SU-DHL-6 (cell line): ENCODE results near the gene HIKESHI.

ENCODE experiments used
- H2AFZ ChIP-seq: fragments of 200-600 bp; sonication (generic); 2 replicates; pipeline ENCODE4 v1.6.1; 2014; ENCODE audit warnings: low read depth, mild to moderate bottlenecking, moderate library complexity, mixed read lengths, antibody characterized with exemption, low read length; ENCODE audit not compliant: severe bottlenecking
- H3F3A ChIP-seq: fragments of 200-600 bp; shearing (Covaris generic); 2 replicates; pipeline ENCODE4 v1.6.0; 2016; ENCODE audit warnings: antibody characterized with exemption, mild to moderate bottlenecking; ENCODE audit not compliant: insufficient read depth
- H3K27ac ChIP-seq: fragments of 200-600 bp; sonication (generic); 2 replicates; pipeline ENCODE4 v1.5.1; 2016; ENCODE audit warnings: low read depth, mild to moderate bottlenecking, low read length, moderate library complexity, mixed read lengths
- H3K27me3 ChIP-seq: fragments of 200-600 bp; sonication (generic), shearing (Covaris generic); 2 replicates; pipeline ENCODE4 v1.6.0; 2014; ENCODE audit warnings: mild to moderate bottlenecking, low read length
- H3K36me3 ChIP-seq: fragments of 200-600 bp; sonication (generic); 2 replicates; pipeline ENCODE4 v1.6.1; 2014; ENCODE audit warnings: mild to moderate bottlenecking, low read length, mixed read lengths
- H3K4me2 ChIP-seq: fragments of 300-600, 200-600 bp; shearing (Covaris generic), sonication (generic); 2 replicates; pipeline ENCODE4 v1.6.0; 2014; ENCODE audit warnings: low read length, low read depth, mild to moderate bottlenecking; ENCODE audit not compliant: poor library complexity, severe bottlenecking
- H3K4me3 ChIP-seq: fragments of 200-600 bp; sonication (generic); 2 replicates; pipeline ENCODE4 v1.5.1; 2014; ENCODE audit warnings: antibody characterized with exemption, low read length, mild to moderate bottlenecking, mixed read lengths; ENCODE audit not compliant: insufficient read depth, poor library complexity, severe bottlenecking
- H3K79me2 ChIP-seq: fragments of 200-600 bp; sonication (generic); 2 replicates; pipeline ENCODE4 v1.6.1; 2014; ENCODE audit warnings: mild to moderate bottlenecking, low read length, moderate library complexity; ENCODE audit not compliant: insufficient read depth
- H3K9ac ChIP-seq: fragments of 200-600 bp; sonication (generic); 2 replicates; pipeline ENCODE4 v1.7.0; 2014; ENCODE audit warnings: mild to moderate bottlenecking, low read length
- H3K9me2 ChIP-seq: fragments of 200-600 bp; sonication (generic); replicated peaks from 2 replicates; pipeline ENCODE4 v1.6.1; 2014; ENCODE audit warnings: low read length; ENCODE audit not compliant: insufficient read depth
- H3K9me3 ChIP-seq: fragments of 200-600 bp; sonication (generic); 2 replicates; pipeline ENCODE4 v1.6.1; 2014; ENCODE audit warnings: low read length, mixed read lengths; ENCODE audit not compliant: insufficient read depth
- H4K20me1 ChIP-seq: fragments of 200-600 bp; sonication (generic); 2 replicates; pipeline ENCODE4 v1.6.1; 2014; ENCODE audit warnings: low read depth, mild to moderate bottlenecking, antibody characterized with exemption, low read length, moderate library complexity, mixed read lengths
- EZH2phosphoT487 ChIP-seq: fragments of 200-600 bp; sonication (generic), shearing (Covaris generic); conservative IDR thresholded peaks from 2 replicates; pipeline ENCODE4 v1.6.1; 2018; ENCODE audit warnings: mild to moderate bottlenecking, antibody characterized with exemption, low read length, moderate library complexity, mixed read lengths
- TF ChIP-seq, protein P1 (sequence below): fragments of 200-600 bp; sonication (generic); IDR thresholded peaks from one replicate; pipeline ENCODE4 v1.5.1; 2017; ENCODE audit warnings: antibody characterized with exemption, mild to moderate bottlenecking, low read length, moderate library complexity; ENCODE audit not compliant: insufficient read depth, poor library complexity, severe bottlenecking

The HIKESHI gene

GRCh38 chr11:86292912-86293616 lies 9.0 kb upstream of the HIKESHI start:
- TF ChIP-seq, protein P1, sequence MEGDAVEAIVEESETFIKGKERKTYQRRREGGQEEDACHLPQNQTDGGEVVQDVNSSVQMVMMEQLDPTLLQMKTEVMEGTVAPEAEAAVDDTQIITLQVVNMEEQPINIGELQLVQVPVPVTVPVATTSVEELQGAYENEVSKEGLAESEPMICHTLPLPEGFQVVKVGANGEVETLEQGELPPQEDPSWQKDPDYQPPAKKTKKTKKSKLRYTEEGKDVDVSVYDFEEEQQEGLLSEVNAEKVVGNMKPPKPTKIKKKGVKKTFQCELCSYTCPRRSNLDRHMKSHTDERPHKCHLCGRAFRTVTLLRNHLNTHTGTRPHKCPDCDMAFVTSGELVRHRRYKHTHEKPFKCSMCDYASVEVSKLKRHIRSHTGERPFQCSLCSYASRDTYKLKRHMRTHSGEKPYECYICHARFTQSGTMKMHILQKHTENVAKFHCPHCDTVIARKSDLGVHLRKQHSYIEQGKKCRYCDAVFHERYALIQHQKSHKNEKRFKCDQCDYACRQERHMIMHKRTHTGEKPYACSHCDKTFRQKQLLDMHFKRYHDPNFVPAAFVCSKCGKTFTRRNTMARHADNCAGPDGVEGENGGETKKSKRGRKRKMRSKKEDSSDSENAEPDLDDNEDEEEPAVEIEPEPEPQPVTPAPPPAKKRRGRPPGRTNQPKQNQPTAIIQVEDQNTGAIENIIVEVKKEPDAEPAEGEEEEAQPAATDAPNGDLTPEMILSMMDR, result no peak
- H2AFZ ChIP-seq, result no peak overlapping the region
- no peaks in the 10 kb centered on the region for H3K79me2 ChIP-seq
- no peaks in the 10 kb centered on the region for H3K27me3 ChIP-seq
- H3K27ac ChIP-seq, result no peak overlapping the region
- H4K20me1 ChIP-seq, result no peaks in the 10 kb centered on the region
- H3K9ac ChIP-seq, result no peak overlapping the region
- no peaks in the 10 kb centered on the region for H3K9me3 ChIP-seq
- H3F3A ChIP-seq, result peaks cover 4% of the 10 kb centered on the region; the same call in 1 of the 2 replicates
- no peak overlapping the region for H3K4me3 ChIP-seq
- no peaks in the 10 kb centered on the region for H3K36me3 ChIP-seq
- H3K4me2 ChIP-seq, result no peak overlapping the region
- no peaks in the 10 kb centered on the region for H3K9me2 ChIP-seq

GRCh38 chr11:86294026-86294425 lies 8.0 kb upstream of the HIKESHI start:
- TF ChIP-seq, protein P1, result no peak
- no peak for TF ChIP-seq EZH2phosphoT487
- no peak overlapping the region for H3K9ac ChIP-seq
- H3K9me2 ChIP-seq, result no peaks in the 10 kb centered on the region
- H4K20me1 ChIP-seq, result no peaks in the 10 kb centered on the region
- H3F3A ChIP-seq, result 0 out of 2 replicates have a peak, but pooled peaks cover 4% of the 10 kb centered on the region
- no peaks in the 10 kb centered on the region for H3K27me3 ChIP-seq
- H3K9me3 ChIP-seq, result no peaks in the 10 kb centered on the region
- H3K27ac ChIP-seq, result no peak overlapping the region
- no peak overlapping the region for H3K4me3 ChIP-seq
- H3K79me2 ChIP-seq, result no peaks in the 10 kb centered on the region
- no peak overlapping the region for H2AFZ ChIP-seq
- H3K4me2 ChIP-seq, result no peak overlapping the region
- no peaks in the 10 kb centered on the region for H3K36me3 ChIP-seq

DNA sequence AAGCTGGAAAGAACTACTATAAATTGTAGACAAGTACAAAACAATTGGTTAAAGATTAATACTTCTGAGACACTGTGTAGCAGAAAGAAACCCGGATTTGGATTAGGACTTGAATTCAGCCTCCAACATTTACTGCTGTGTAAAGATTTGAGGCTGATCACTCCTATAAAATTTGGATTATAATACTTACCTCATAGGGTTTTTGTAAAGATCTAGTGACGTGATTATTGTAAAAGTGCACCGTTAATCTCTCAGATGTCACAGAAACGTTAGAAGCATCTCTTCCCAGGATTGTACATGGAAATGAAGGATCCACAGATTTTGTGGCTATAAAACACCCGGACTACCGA lies 323 bp upstream of the HIKESHI start:
- Histone ChIP-seq H3K27ac (no peak overlapping the region), H3K9me2 (no peaks in the 10 kb centered on the region), H3K36me3 (peaks cover 9% of the 10 kb centered on the region; the same call in 1 of the 2 replicates), H3K79me2 (peaks cover 42% of the 10 kb centered on the region), H2AFZ (peak overlapping the region; percentile 79), H3K4me2 (peak overlapping the region; percentile 89), H4K20me1 (no peaks in the 10 kb centered on the region), H3K9ac (peak overlapping the region; percentile 77), H3K27me3 (no peaks in the 10 kb centered on the region), H3K9me3 (no peaks in the 10 kb centered on the region), H3F3A (no peaks in the 10 kb centered on the region), H3K4me3 (peak overlapping the region; percentile 76)
- no peak for TF ChIP-seq EZH2phosphoT487
- TF ChIP-seq, protein P1, result no peak
